ENCODE measurements around the gene CER1.

- TF ChIP-seq ZNF274 (IDR thresholded peaks at IDR 0.05; ENCODE audit: low read depth, low read length) (no peak), YY1 (IDR thresholded peaks at IDR 0.05; ENCODE audit: insufficient read depth, insufficient read length) (no peak), SUZ12 (IDR thresholded peaks at IDR 0.05; ENCODE audit: extremely low read depth, insufficient read depth, insufficient read length) (no peak)
Observed at GRCh38 chr9:14768405-14769229, 46.1 kb upstream of the CER1 start.
